ENCODE data around the gene ZNF678. TPM values are rescaled to one million over a fixed set of nuclear protein-coding genes. Genes with fewer than 3 reads are reported as not detected.

The ZNF678 gene
- total RNA-seq, 1 donor from 2014 or later: 21.7 TPM

DNA sequence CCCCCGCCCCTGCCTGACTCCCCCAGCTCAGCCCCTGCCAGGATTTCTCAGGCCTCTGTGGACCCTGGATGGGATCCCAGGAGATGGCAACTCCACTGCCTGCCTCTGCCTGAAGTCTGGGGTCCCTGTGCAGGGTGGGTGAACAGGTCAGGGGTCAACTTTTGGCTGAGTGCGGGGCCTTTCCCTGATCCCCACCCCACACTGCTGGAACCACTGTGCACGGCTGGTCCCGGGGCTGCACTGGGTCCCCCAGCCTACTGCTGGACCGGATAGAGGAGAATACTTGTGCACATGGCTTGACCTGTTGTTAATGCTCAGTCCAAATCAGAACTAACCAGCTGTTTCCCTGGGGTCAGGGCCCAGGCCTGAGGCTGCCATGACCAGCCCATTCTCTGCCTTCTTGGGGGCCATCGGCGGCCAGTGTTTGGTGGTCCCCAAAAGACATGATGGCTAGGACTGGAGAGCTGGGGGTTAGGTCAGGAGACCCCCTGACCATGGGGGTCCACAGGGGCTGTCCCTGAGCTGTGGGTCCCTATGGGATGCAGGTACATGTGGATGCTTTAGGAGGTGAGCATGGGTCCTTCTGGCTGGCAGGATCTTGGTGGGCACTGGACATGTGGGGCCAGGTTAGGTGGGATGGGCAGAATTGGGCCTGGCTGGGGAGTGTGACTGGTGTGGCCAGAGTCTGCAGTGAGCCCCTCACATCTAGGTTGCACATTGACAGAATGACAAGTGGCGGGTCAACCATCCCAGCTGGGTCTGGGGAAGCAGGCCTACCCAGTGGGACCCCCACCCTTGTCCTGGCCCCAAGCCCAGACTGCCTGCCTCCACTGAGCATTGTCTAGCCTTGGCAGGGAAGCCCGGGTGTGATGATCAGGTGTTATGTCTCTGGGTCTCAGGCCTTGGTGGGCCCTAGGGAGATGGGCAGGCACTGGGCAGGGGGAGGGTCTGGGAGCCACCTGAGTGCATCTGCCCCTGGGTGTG, 19.0 kb upstream of the ZNF678 start:
- Mint-ChIP-seq H3K27ac (no peak overlapping the region), H3K4me3 (no peak overlapping the region), H3K9me3 (no peaks in the 10 kb centered on the region), H3K4me1 (ENCODE audit: unreplicated experiment) (peaks cover 4% of the 10 kb centered on the region), H3K36me3 (no peaks in the 10 kb centered on the region), H3K27me3 (no peaks in the 10 kb centered on the region)
- DNase-seq (ENCODE audit: extremely low spot score, unreplicated experiment): no peak
- TF ChIP-seq, protein P1, sequence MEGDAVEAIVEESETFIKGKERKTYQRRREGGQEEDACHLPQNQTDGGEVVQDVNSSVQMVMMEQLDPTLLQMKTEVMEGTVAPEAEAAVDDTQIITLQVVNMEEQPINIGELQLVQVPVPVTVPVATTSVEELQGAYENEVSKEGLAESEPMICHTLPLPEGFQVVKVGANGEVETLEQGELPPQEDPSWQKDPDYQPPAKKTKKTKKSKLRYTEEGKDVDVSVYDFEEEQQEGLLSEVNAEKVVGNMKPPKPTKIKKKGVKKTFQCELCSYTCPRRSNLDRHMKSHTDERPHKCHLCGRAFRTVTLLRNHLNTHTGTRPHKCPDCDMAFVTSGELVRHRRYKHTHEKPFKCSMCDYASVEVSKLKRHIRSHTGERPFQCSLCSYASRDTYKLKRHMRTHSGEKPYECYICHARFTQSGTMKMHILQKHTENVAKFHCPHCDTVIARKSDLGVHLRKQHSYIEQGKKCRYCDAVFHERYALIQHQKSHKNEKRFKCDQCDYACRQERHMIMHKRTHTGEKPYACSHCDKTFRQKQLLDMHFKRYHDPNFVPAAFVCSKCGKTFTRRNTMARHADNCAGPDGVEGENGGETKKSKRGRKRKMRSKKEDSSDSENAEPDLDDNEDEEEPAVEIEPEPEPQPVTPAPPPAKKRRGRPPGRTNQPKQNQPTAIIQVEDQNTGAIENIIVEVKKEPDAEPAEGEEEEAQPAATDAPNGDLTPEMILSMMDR (conservative IDR thresholded peaks at IDR 0.05): no peak

DNA sequence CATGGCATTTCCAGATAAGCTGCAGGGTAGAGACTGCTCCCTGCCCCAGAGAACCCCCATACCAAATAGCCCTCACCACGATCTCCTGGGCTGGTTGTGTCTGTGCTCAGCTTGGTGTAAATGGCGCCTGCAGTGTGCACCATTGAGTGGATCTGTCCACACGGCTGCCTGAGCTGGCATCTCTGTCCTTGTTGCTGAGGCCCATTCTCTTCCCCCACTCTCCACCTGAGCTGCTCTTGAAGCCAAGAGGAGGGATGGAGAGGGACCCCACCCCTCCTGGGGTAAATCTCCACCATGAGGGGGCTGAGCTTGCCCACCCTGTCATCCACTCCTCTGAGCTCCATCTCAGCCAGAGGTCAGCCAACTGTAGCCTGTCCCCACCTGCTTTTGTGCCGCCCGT, 18.0 kb upstream of the ZNF678 start:
- H3K4me3 Mint-ChIP-seq: peak overlapping the region; percentile 57

DNA sequence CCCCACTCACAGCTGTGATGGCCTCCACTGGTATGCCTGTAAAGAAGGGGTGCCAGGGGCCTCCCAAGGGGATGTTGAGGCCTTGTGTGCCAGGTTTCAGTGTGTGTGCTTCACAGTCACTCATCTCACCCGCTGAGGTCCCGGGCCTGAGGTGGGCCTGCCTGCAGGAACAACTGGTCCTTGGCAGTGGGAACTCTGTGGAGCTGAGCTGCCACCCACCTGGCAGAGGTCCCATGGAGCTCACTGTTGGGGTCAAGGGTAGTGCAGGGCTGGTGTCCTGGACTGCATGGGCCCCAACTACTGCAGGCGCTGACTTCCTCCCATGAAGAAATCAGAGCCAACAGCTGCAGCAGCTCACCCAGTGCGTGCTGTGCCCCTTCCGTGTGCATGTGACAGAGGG, 17.3 kb upstream of the ZNF678 start:
- Mint-ChIP-seq H3K27ac (no peak overlapping the region), H3K9me3 (no peaks in the 10 kb centered on the region), H3K4me1 (ENCODE audit: unreplicated experiment) (peaks cover 4% of the 10 kb centered on the region), H3K27me3 (no peaks in the 10 kb centered on the region), H3K4me3 (no peak overlapping the region), H3K36me3 (no peaks in the 10 kb centered on the region)
- TF ChIP-seq, protein P1 (conservative IDR thresholded peaks at IDR 0.05): no peak
- no peak for DNase-seq (ENCODE audit: extremely low spot score, unreplicated experiment)

More for the DNA sequence above, 18.0 kb upstream of the ZNF678 start:
- TF ChIP-seq, protein P1 (conservative IDR thresholded peaks at IDR 0.05): no peak
- H3K27ac Mint-ChIP-seq: no peak overlapping the region
- no peak for DNase-seq (ENCODE audit: extremely low spot score, unreplicated experiment)
- H3K36me3 Mint-ChIP-seq: no peaks in the 10 kb centered on the region
- H3K9me3 Mint-ChIP-seq: no peaks in the 10 kb centered on the region
- peaks cover 4% of the 10 kb centered on the region for H3K4me1 Mint-ChIP-seq (ENCODE audit: unreplicated experiment)
- no peaks in the 10 kb centered on the region for H3K27me3 Mint-ChIP-seq

DNA sequence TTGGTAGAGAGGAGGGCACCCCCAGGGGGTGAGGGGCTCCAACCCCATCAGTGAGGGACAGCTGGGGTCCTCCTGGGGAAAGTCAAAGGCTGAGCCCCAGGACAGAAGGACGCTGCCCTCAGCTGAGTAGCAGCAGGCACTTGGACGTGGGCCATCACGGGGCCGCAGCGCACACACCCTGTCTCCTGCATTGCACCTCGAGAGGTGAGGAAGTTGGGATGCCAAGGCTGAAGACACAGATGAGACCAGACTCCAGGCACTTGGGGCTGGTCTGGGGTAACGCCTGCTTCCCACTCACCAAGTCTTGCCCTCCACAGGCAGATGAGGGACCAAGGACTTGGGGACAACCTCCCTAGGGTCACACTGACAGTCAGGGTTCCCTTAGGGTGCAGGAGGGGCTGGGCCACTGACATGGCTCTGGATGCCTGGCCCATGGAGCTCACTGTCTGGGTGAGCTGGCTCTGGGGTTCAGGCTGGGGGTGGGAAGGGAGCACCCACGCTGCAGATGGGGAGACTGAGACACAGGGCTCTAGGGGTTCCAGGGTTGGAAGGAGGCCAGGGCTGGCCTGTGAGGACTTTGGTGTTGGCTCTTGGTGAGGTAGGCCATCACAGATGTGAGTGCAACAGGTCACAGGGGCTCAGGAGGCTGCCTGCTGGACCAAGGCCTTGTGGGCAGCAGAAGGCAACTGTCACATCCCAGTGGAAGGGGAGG, 16.6 kb upstream of the ZNF678 start:
- Mint-ChIP-seq H3K36me3 (no peaks in the 10 kb centered on the region), H3K27ac (no peak overlapping the region), H3K9me3 (peaks cover 1% of the 10 kb centered on the region), H3K4me1 (ENCODE audit: unreplicated experiment) (peaks cover 4% of the 10 kb centered on the region), H3K4me3 (no peak overlapping the region), H3K27me3 (no peaks in the 10 kb centered on the region)
- TF ChIP-seq, protein P1 (conservative IDR thresholded peaks at IDR 0.05): no peak
- no peak for DNase-seq (ENCODE audit: extremely low spot score, unreplicated experiment)

DNA sequence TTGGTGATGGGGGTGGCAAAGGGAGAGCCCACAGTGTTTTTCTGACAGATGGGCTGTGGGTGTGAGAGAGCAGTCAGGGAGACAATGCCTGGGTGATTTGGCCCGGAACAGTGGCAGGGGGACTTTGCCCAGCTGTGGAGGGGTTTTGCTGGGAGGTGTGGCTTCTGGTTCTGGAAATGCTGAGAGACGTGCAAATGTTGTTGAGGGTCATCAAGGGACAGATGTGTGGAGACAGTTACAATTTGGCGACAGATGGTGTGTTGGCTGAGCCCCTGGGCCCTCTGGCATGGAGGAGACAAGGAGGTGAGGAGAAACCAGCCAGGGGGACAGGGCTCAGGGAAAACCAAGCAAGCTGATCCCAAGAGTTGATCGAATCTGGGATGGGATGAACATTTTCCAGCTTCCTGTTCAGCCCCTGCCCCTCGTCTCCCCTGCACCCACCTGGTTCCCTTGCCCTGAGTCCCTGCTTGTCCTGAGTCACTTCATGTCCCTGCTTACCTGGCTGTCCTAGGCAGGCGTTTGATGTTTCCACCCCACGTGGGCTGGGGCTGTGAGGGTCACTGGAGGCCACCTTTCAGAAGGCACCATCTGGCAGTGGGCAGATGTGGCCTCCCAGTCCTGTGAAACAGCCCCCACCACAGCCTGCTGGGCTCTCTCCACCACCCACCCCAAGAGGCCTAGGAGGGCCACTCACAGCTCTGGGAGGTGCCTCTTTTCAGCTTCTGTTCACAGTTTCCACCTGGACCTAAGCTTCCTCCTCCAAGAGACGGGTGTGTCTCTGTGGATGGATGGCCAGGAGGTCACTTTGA, 15.8 kb upstream of the ZNF678 start:
- H3K27me3 Mint-ChIP-seq: no peaks in the 10 kb centered on the region
- H3K4me3 Mint-ChIP-seq: no peak overlapping the region
- no peak overlapping the region for H3K27ac Mint-ChIP-seq
- no peak for DNase-seq (ENCODE audit: extremely low spot score, unreplicated experiment)
- peaks cover 4% of the 10 kb centered on the region for H3K4me1 Mint-ChIP-seq (ENCODE audit: unreplicated experiment)
- TF ChIP-seq, protein P1 (conservative IDR thresholded peaks at IDR 0.05): no peak
- peaks cover 7% of the 10 kb centered on the region for H3K9me3 Mint-ChIP-seq
- H3K36me3 Mint-ChIP-seq: no peaks in the 10 kb centered on the region
